HCT116 (cell line): ENCODE results near the gene AUTS2. TPM values are rescaled to one million over a fixed set of nuclear protein-coding genes. Genes with fewer than 3 reads are reported as not detected.

Source experiments
- ATAC-seq: fragments of 200-7000 bp; cut with Tn5 transposase; 2 replicates; pipeline ENCODE4 v1.9.1; 2020; ENCODE audit warnings: mild to moderate bottlenecking, moderate library complexity
- BruUV-seq: library from RNA; stranded (reverse); fragments of 400-500 nt; replicated peaks from 2 replicates; lab custom pipeline; 2021; lab: Mats Ljungman, UMichigan
- CTCF ChIA-PET: fragments of 300-600 bp; sonication (Branson Sonifier 250); formaldehyde crosslinking; loops from one replicate; lab custom pipeline; 2021; ENCODE audit warnings: antibody characterized with exemption; lab: Charles Lee
- POLR2A ChIA-PET: fragments of 300-600, 350-600 bp; sonication (Branson Sonifier 250); formaldehyde crosslinking; loops from one replicate; lab custom pipeline; 2021; ENCODE audit warnings: antibody characterized with exemption; lab: Charles Lee
- RAD21 ChIA-PET, 2 experiments: fragments of 300-600 bp; sonication (Branson Sonifier 250); formaldehyde crosslinking; loops; one replicate each; lab custom pipeline; 2023; ENCODE audit warnings: low total read pairs in 2 of 2; ENCODE audit not compliant: uncharacterized antibody in 2 of 2, unreplicated experiment in 2 of 2, low non-redundant PET in 1 of 2; lab: Charles Lee
- DNase-seq: peaks from one replicate; pipeline ENCODE4 v3.0.0-alpha.2; 2010; ENCODE audit warnings: low read depth, low spot score
- H2AFZ ChIP-seq: fragments of 200-600 bp; shearing (Covaris generic), sonication (generic); 2 replicates; pipeline ENCODE4 v1.6.1; 2017; ENCODE audit warnings: low read depth, mixed run types, mixed read lengths, antibody characterized with exemption, low read length; ENCODE audit not compliant: poor library complexity, severe bottlenecking
- H3K27ac ChIP-seq: 2 replicates; pipeline ENCODE4 v1.5.1; 2012; ENCODE audit warnings: low read depth, low read length
- H3K27me3 ChIP-seq: fragments of 200-600 bp; sonication (generic); 2 replicates; pipeline ENCODE4 v1.6.1; 2016; ENCODE audit warnings: mixed run types, low read length, mixed read lengths; ENCODE audit not compliant: insufficient read depth
- H3K36me3 ChIP-seq, 2 experiments: fragments of 200-500 bp in 1 of 2; fragments of 200-600 bp in 1 of 2; sonication (Bioruptor generic) in 1 of 2; sonication (generic) in 1 of 2; 2 replicates each; pipeline versions ENCODE4 v1.5.1 to v1.6.1; 2014 to 2016; ENCODE audit warnings: low read length in 2 of 2, inconsistent platforms in 1 of 2, mixed read lengths in 1 of 2, mixed run types in 1 of 2; ENCODE audit not compliant: insufficient read depth in 2 of 2, control insufficient read depth in 1 of 2
- H3K4me1 ChIP-seq, 2 experiments: fragments of 200-600 bp in 1 of 2; sonication (generic) in 1 of 2; 2 replicates each; pipeline versions ENCODE4 v1.5.1 to v1.6.1; 2012 to 2017; ENCODE audit warnings: low read length in 2 of 2, inconsistent platforms in 1 of 2, mild to moderate bottlenecking in 1 of 2, mixed read lengths in 1 of 2, mixed run types in 1 of 2, moderate library complexity in 1 of 2; ENCODE audit not compliant: insufficient read depth in 2 of 2, control insufficient read depth in 1 of 2
- H3K4me2 ChIP-seq: fragments of 200-600 bp; sonication (generic); 2 replicates; pipeline ENCODE4 v1.6.1; 2017; ENCODE audit warnings: mixed run types, low read length, mixed read lengths
- H3K4me3 ChIP-seq, 2 experiments: fragments of 200-600 bp in 1 of 2; sonication (generic) in 1 of 2; replicated peaks in 1 of 2; 2 replicates each; pipeline ENCODE4 v1.5.1; 2011 to 2016; ENCODE audit warnings: low read length in 2 of 2, control low read depth in 1 of 2, low read depth in 1 of 2, mild to moderate bottlenecking in 1 of 2, mixed read lengths in 1 of 2, mixed run types in 1 of 2
- H3K79me2 ChIP-seq: fragments of 200-600 bp; sonication (generic); 2 replicates; pipeline ENCODE4 v1.6.1; 2017; ENCODE audit warnings: mild to moderate bottlenecking, mixed run types, low read length, moderate library complexity, mixed read lengths; ENCODE audit not compliant: insufficient read depth
- H3K9ac ChIP-seq: fragments of 200-600 bp; sonication (generic); 2 replicates; pipeline ENCODE4 v1.6.1; 2016; ENCODE audit warnings: low read length, mixed read lengths
- H3K9me2 ChIP-seq: fragments of 200-600 bp; sonication (generic), shearing (Covaris generic); 2 replicates; pipeline ENCODE4 v1.6.1; 2017; ENCODE audit warnings: mixed run types, mild to moderate bottlenecking, moderate library complexity; ENCODE audit not compliant: insufficient read depth
- H3K9me3 ChIP-seq, 2 experiments: fragments of 200-500 bp in 1 of 2; fragments of 200-600 bp in 1 of 2; sonication (Bioruptor generic) in 1 of 2; sonication (generic) in 1 of 2; 2 replicates each; pipeline ENCODE4 v1.6.1; 2014 to 2017; ENCODE audit warnings: low read length in 2 of 2, mixed read lengths in 2 of 2, inconsistent platforms in 1 of 2, low read depth in 1 of 2, mild to moderate bottlenecking in 1 of 2, mixed run types in 1 of 2, moderate library complexity in 1 of 2; ENCODE audit not compliant: control insufficient read depth in 1 of 2, insufficient read depth in 1 of 2
- H4K20me1 ChIP-seq: fragments of 200-600 bp; sonication (generic), shearing (Covaris generic); 2 replicates; pipeline ENCODE4 v1.6.1; 2017; ENCODE audit warnings: mixed run types, mild to moderate bottlenecking, moderate library complexity; ENCODE audit not compliant: insufficient read depth
- CEBPB ChIP-seq: IDR thresholded peaks from 2 replicates; pipeline ENCODE4 v1.6.1; 2012; ENCODE audit warnings: low read depth
- EGR1 ChIP-seq: IDR thresholded peaks from 2 replicates; pipeline ENCODE4 v1.6.1; 2012; ENCODE audit warnings: low read depth
- MAX ChIP-seq: IDR thresholded peaks from 2 replicates; pipeline ENCODE4 v1.6.1; 2012
- RAD21 ChIP-seq: IDR thresholded peaks from 2 replicates; pipeline ENCODE4 v1.6.1; 2012; ENCODE audit warnings: low read depth, mild to moderate bottlenecking
- REST ChIP-seq: IDR thresholded peaks from 2 replicates; pipeline ENCODE4 v1.6.1; 2012; ENCODE audit warnings: low read depth
- intact Hi-C: fragments of 100-400 bp; cut with micrococcal nuclease; formaldehyde crosslinking; loops from 2 replicates; pipeline ENCODE4 v1.10.0; 2022
- total RNA-seq: library from RNA; stranded (reverse); gene quantifications from one replicate; pipeline ENCODE4 v1.2.1, GENCODE V29; 2021; ENCODE audit not compliant: unreplicated experiment

AUTS2 gene
- total RNA-seq, 1 experiment from 2014 or later: 0.93 TPM

- intact Hi-C loops: no loop called here
- BruUV-seq: no TSS peak
- DNase-seq: no peak
- H3K4me3 ChIP-seq: no peak overlapping the region
- no peaks in the 10 kb centered on the region for H3K27me3 ChIP-seq
- no peak overlapping the region for H3K4me2 ChIP-seq
- CTCF ChIA-PET: no interaction called here
- no peaks in the 10 kb centered on the region for H3K79me2 ChIP-seq
- TF ChIP-seq CEBPB: no peak
- no peak for TF ChIP-seq RAD21
- TF ChIP-seq MAX: no peak
- no peak for TF ChIP-seq EGR1
- no peak for TF ChIP-seq REST
- H2AFZ ChIP-seq: no peak overlapping the region
- no peaks in the 10 kb centered on the region for H4K20me1 ChIP-seq
- no peak for ATAC-seq
- H3K9me3 ChIP-seq: peaks cover 14 to 22% of the 10 kb centered on the region in 2 experiments; a peak in 2 of 4 replicates
- H3K27ac ChIP-seq: no peak overlapping the region
- H3K9ac ChIP-seq: no peak overlapping the region
- no peaks in the 10 kb centered on the region for H3K36me3 ChIP-seq
- POLR2A ChIA-PET: interaction anchor here (0.6 kb wide), 1 partner anchor 469 kb away, joined by 4 read pairs; no protein-coding TSS in a partner anchor
- H3K9me2 ChIP-seq: no peaks in the 10 kb centered on the region
- RAD21 ChIA-PET: no interaction called here
- no peaks in the 10 kb centered on the region for H3K4me1 ChIP-seq
Observed at GRCh38 chr7:69687739-69688433, 89.6 kb downstream of the AUTS2 start.
